GM13976 (cell line): Measurements from ENCODE around the gene ZDBF2.

Experiments used
- DNase-seq: peaks from one replicate; pipeline ENCODE4 v3.0.0; 2012; ENCODE audit warnings: low spot score
- in situ Hi-C: fragments of 300-500 bp; cut with MboI; formaldehyde crosslinking; loops from one replicate; pipeline ENCODE4 v1.12.0; 2022; ENCODE audit warnings: low sequenced_read_pairs, mixed read lengths, inconsistent platforms; ENCODE audit not compliant: unreplicated experiment
- TF ChIP-seq, protein P1 (sequence below): IDR thresholded peaks from 2 replicates; pipeline ENCODE4 v1.5.1; 2012; ENCODE audit warnings: borderline replicate concordance, mild to moderate bottlenecking; ENCODE audit not compliant: insufficient read depth; ENCODE audit errors: extremely low read depth, missing control alignments, control extremely low read depth

Gene ZDBF2

DNA sequence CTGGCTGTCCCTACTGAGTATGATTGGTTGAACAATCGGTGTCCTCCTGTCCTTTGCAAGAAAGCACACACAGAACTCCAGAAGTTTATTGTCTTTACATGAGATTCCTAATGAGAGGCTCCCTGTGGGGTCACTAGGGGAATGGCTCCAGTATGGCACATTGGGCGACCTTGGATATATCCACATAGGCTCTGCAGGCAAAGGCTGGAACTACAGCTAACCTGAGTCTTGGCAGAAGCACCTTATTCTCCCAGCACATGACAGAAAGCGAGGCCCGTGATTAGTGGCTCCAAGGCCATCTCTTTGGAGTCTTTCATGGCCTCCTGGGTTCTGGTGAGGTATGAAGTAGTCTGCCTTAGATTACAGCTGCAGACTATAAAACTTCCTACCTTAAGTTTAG, 49.0 kb downstream of the ZDBF2 start:
- in situ Hi-C loops, result no loop called here
- TF ChIP-seq, protein P1, sequence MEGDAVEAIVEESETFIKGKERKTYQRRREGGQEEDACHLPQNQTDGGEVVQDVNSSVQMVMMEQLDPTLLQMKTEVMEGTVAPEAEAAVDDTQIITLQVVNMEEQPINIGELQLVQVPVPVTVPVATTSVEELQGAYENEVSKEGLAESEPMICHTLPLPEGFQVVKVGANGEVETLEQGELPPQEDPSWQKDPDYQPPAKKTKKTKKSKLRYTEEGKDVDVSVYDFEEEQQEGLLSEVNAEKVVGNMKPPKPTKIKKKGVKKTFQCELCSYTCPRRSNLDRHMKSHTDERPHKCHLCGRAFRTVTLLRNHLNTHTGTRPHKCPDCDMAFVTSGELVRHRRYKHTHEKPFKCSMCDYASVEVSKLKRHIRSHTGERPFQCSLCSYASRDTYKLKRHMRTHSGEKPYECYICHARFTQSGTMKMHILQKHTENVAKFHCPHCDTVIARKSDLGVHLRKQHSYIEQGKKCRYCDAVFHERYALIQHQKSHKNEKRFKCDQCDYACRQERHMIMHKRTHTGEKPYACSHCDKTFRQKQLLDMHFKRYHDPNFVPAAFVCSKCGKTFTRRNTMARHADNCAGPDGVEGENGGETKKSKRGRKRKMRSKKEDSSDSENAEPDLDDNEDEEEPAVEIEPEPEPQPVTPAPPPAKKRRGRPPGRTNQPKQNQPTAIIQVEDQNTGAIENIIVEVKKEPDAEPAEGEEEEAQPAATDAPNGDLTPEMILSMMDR, result no peak
- DNase-seq, result no peak

DNA sequence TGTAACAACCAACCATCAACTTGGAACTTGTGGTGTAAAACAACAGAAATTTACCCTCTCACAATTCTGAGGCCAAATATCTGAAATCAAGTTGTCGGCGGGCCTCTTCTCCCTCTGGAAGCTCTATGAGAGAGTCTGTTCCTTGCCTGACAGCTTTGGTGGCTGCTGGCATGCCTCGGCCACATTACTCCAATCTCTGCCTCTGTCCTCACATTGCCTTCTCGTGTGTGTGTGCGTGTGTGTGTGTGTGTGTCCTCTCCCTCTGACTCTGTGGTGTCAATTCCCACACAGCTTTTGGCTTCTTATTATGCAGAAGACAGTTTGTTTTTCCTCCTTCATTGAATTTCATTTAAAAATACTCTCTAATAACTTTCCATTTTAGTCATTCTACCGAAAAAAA, 50.4 kb downstream of the ZDBF2 start:
- in situ Hi-C loops, result no loop called here
- no peak for DNase-seq
- TF ChIP-seq, protein P1, result no peak

DNA sequence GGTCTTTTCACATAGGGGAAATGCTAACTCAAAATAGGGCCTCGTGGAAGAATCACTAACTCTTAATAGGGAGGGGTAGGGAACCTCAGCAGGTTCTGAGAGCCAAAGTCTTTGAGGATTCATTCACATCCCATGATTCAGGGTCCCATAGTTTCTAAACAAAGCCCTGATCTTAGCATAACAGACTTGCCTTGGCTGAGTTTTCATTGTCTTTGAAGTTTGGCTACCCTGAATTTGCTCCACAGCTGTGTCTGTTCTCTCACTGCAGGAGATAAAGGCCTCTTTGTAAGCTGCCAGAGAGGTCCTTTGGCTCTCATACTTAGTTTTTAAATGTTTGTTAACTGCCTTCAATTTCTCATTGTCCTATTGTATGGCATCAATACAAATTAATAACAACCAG, 54.5 kb downstream of the ZDBF2 start:
- TF ChIP-seq, protein P1, result no peak
- in situ Hi-C loops, result no loop called here
- no peak for DNase-seq

DNA sequence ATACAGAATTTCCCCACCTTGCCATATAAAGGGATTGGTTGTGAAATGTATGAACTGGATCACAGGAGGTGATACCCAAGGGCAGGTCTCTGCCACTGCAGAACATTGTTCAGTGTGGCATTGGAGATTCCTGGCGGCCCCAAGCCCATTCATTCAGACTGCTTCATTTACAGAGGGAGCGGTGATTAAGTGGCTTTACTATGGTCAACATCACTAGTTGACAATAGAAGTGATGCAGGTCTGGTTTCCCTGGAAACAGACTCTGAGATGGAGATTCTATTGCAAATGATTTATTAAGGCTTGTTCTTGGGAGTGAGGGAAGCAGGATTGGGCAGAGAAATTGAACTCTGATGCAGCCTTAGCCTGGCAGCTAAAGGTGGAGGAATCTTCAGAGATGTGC, 62.4 kb downstream of the ZDBF2 start:
- in situ Hi-C loops, result no loop called here
- DNase-seq, result no peak
- TF ChIP-seq, protein P1, result no peak

DNA sequence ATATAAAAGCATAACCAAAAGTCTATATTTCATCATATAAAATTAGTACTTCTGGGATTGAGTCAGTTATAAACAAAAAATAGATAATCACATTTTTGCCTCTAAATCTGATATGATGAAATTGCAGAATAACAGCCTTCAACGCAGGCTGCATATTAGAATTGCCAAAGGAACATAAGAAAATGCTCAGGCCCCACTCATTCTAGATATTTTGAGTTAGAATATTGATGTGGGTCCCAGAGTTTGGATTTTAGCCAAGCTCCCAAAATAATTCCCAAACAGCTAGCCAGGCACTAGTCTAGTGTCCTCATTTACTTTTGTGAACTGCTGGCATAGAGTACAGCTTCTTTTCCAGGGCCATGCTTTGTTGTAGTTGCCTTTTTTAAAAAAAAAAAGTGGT, 63.5 kb downstream of the ZDBF2 start:
- in situ Hi-C loops, result no loop called here
- TF ChIP-seq, protein P1, result no peak
- no peak for DNase-seq

DNA sequence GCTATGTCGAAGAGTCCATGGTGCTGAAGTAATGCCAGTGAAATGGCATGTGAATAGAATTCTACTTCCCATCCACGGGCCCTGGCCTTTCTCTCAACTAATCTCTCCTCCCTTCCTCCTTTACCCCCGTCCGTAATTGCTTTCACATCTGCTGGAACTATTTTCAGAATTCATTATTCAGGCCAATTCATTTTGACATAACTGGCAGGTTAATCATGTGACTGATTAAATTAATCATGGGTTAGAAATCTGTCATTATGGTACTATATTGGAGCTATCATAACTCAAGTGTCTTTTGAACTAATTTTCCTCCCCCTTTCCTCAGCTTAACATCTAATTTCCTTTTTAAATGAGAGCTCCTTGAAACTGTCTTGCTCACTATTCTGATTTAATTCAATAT, 66.9 kb downstream of the ZDBF2 start:
- TF ChIP-seq, protein P1, result no peak
- no peak for DNase-seq
- in situ Hi-C loops, result no loop called here

DNA sequence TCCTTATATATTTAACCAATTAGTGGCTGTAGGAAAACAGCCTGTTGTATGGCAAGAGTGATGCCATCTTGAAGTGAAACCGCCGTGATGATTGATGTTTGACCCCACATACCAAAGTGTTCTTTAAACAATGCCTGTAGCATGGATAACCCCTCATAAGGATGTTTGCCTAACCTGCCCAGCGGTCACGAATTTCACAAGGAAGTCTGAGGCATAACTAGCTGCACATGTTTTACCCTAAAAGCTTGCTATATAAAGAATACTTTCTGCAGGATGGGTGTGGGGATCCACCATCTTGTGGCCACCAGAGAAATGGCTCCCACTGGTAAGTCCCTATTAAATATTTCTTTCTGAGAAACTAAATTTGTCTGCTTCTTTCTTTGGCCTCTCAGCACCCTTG, 68.7 kb downstream of the ZDBF2 start:
- no peak for DNase-seq
- TF ChIP-seq, protein P1, result no peak
- in situ Hi-C loops, result no loop called here
